HCT116 (cell line): ENCODE results near the gene HIGD1A. TPM values are rescaled to one million over a fixed set of nuclear protein-coding genes. Genes with fewer than 3 reads are reported as not detected.

Experiments
- ATAC-seq: fragments of 200-7000 bp; cut with Tn5 transposase; 2 replicates; pipeline ENCODE4 v1.9.1; 2020; ENCODE audit warnings: mild to moderate bottlenecking, moderate library complexity
- BruUV-seq: library from RNA; stranded (reverse); fragments of 400-500 nt; replicated peaks from 2 replicates; lab custom pipeline; 2021; lab: Mats Ljungman, UMichigan
- CTCF ChIA-PET: fragments of 300-600 bp; sonication (Branson Sonifier 250); formaldehyde crosslinking; loops from one replicate; lab custom pipeline; 2021; ENCODE audit warnings: antibody characterized with exemption; lab: Charles Lee
- POLR2A ChIA-PET: fragments of 300-600, 350-600 bp; sonication (Branson Sonifier 250); formaldehyde crosslinking; loops from one replicate; lab custom pipeline; 2021; ENCODE audit warnings: antibody characterized with exemption; lab: Charles Lee
- RAD21 ChIA-PET, 2 experiments: fragments of 300-600 bp; sonication (Branson Sonifier 250); formaldehyde crosslinking; loops; one replicate each; lab custom pipeline; 2023; ENCODE audit warnings: low total read pairs in 2 of 2; ENCODE audit not compliant: uncharacterized antibody in 2 of 2, unreplicated experiment in 2 of 2, low non-redundant PET in 1 of 2; lab: Charles Lee
- DNase-seq: peaks from one replicate; pipeline ENCODE4 v3.0.0-alpha.2; 2010; ENCODE audit warnings: low read depth, low spot score
- H2AFZ ChIP-seq: fragments of 200-600 bp; shearing (Covaris generic), sonication (generic); 2 replicates; pipeline ENCODE4 v1.6.1; 2017; ENCODE audit warnings: low read depth, mixed run types, mixed read lengths, antibody characterized with exemption, low read length; ENCODE audit not compliant: poor library complexity, severe bottlenecking
- H3K27ac ChIP-seq: 2 replicates; pipeline ENCODE4 v1.5.1; 2012; ENCODE audit warnings: low read depth, low read length
- H3K27me3 ChIP-seq: fragments of 200-600 bp; sonication (generic); 2 replicates; pipeline ENCODE4 v1.6.1; 2016; ENCODE audit warnings: mixed run types, low read length, mixed read lengths; ENCODE audit not compliant: insufficient read depth
- H3K36me3 ChIP-seq, 2 experiments: fragments of 200-500 bp in 1 of 2; fragments of 200-600 bp in 1 of 2; sonication (Bioruptor generic) in 1 of 2; sonication (generic) in 1 of 2; 2 replicates each; pipeline versions ENCODE4 v1.5.1 to v1.6.1; 2014 to 2016; ENCODE audit warnings: low read length in 2 of 2, inconsistent platforms in 1 of 2, mixed read lengths in 1 of 2, mixed run types in 1 of 2; ENCODE audit not compliant: insufficient read depth in 2 of 2, control insufficient read depth in 1 of 2
- H3K4me1 ChIP-seq, 2 experiments: fragments of 200-600 bp in 1 of 2; sonication (generic) in 1 of 2; 2 replicates each; pipeline versions ENCODE4 v1.5.1 to v1.6.1; 2012 to 2017; ENCODE audit warnings: low read length in 2 of 2, inconsistent platforms in 1 of 2, mild to moderate bottlenecking in 1 of 2, mixed read lengths in 1 of 2, mixed run types in 1 of 2, moderate library complexity in 1 of 2; ENCODE audit not compliant: insufficient read depth in 2 of 2, control insufficient read depth in 1 of 2
- H3K4me2 ChIP-seq: fragments of 200-600 bp; sonication (generic); 2 replicates; pipeline ENCODE4 v1.6.1; 2017; ENCODE audit warnings: mixed run types, low read length, mixed read lengths
- H3K4me3 ChIP-seq, 2 experiments: fragments of 200-600 bp in 1 of 2; sonication (generic) in 1 of 2; replicated peaks in 1 of 2; 2 replicates each; pipeline ENCODE4 v1.5.1; 2011 to 2016; ENCODE audit warnings: low read length in 2 of 2, control low read depth in 1 of 2, low read depth in 1 of 2, mild to moderate bottlenecking in 1 of 2, mixed read lengths in 1 of 2, mixed run types in 1 of 2
- H3K79me2 ChIP-seq: fragments of 200-600 bp; sonication (generic); 2 replicates; pipeline ENCODE4 v1.6.1; 2017; ENCODE audit warnings: mild to moderate bottlenecking, mixed run types, low read length, moderate library complexity, mixed read lengths; ENCODE audit not compliant: insufficient read depth
- H3K9ac ChIP-seq: fragments of 200-600 bp; sonication (generic); 2 replicates; pipeline ENCODE4 v1.6.1; 2016; ENCODE audit warnings: low read length, mixed read lengths
- H3K9me2 ChIP-seq: fragments of 200-600 bp; sonication (generic), shearing (Covaris generic); 2 replicates; pipeline ENCODE4 v1.6.1; 2017; ENCODE audit warnings: mixed run types, mild to moderate bottlenecking, moderate library complexity; ENCODE audit not compliant: insufficient read depth
- H3K9me3 ChIP-seq, 2 experiments: fragments of 200-500 bp in 1 of 2; fragments of 200-600 bp in 1 of 2; sonication (Bioruptor generic) in 1 of 2; sonication (generic) in 1 of 2; 2 replicates each; pipeline ENCODE4 v1.6.1; 2014 to 2017; ENCODE audit warnings: low read length in 2 of 2, mixed read lengths in 2 of 2, inconsistent platforms in 1 of 2, low read depth in 1 of 2, mild to moderate bottlenecking in 1 of 2, mixed run types in 1 of 2, moderate library complexity in 1 of 2; ENCODE audit not compliant: control insufficient read depth in 1 of 2, insufficient read depth in 1 of 2
- H4K20me1 ChIP-seq: fragments of 200-600 bp; sonication (generic), shearing (Covaris generic); 2 replicates; pipeline ENCODE4 v1.6.1; 2017; ENCODE audit warnings: mixed run types, mild to moderate bottlenecking, moderate library complexity; ENCODE audit not compliant: insufficient read depth
- ATF3 ChIP-seq: IDR thresholded peaks from 2 replicates; pipeline ENCODE4 v1.6.1; 2012
- CEBPB ChIP-seq: IDR thresholded peaks from 2 replicates; pipeline ENCODE4 v1.6.1; 2012; ENCODE audit warnings: low read depth
- CTCF ChIP-seq, 3 experiments: fragments of 200-600 bp in 1 of 3; sonication (generic) in 1 of 3; IDR thresholded peaks in 2 of 3; conservative IDR thresholded peaks in 1 of 3; 2 replicates each; pipeline ENCODE4 v1.5.1; 2012 to 2017; ENCODE audit warnings: low read depth in 2 of 3, low read length in 2 of 3, antibody characterized with exemption in 1 of 3, borderline replicate concordance in 1 of 3, control low read depth in 1 of 3, mild to moderate bottlenecking in 1 of 3, mixed read lengths in 1 of 3, mixed run types in 1 of 3, moderate library complexity in 1 of 3; ENCODE audit not compliant: insufficient read depth in 1 of 3
- EGR1 ChIP-seq: IDR thresholded peaks from 2 replicates; pipeline ENCODE4 v1.6.1; 2012; ENCODE audit warnings: low read depth
- ELF1 ChIP-seq: IDR thresholded peaks from 2 replicates; pipeline ENCODE4 v1.6.1; 2012; ENCODE audit warnings: low read depth, borderline replicate concordance
- EZH2 ChIP-seq: fragments of 200-600 bp; sonication (generic); IDR thresholded peaks from 2 replicates; pipeline ENCODE4 v1.6.1; 2017; ENCODE audit warnings: antibody characterized with exemption, mixed run types
- EZH2phosphoT487 ChIP-seq: fragments of 200-600 bp; IDR thresholded peaks from 2 replicates; pipeline ENCODE4 v1.6.1; 2018; ENCODE audit warnings: antibody characterized with exemption, borderline replicate concordance
- FOSL1 ChIP-seq: IDR thresholded peaks from 2 replicates; pipeline ENCODE4 v1.6.1; 2012; ENCODE audit warnings: low read depth
- JUND ChIP-seq: IDR thresholded peaks from 2 replicates; pipeline ENCODE4 v1.6.1; 2012
- MAX ChIP-seq: IDR thresholded peaks from 2 replicates; pipeline ENCODE4 v1.6.1; 2012
- POLR2A ChIP-seq: IDR thresholded peaks from 2 replicates; pipeline ENCODE4 v1.7.0; 2011; ENCODE audit warnings: borderline replicate concordance; ENCODE audit not compliant: insufficient read depth, insufficient read length; ENCODE audit errors: extremely low read depth
- POLR2AphosphoS5 ChIP-seq: IDR thresholded peaks from 2 replicates; pipeline ENCODE4 v1.6.1; 2011; ENCODE audit warnings: mild to moderate bottlenecking, low read depth, low read length, moderate library complexity
- REST ChIP-seq: IDR thresholded peaks from 2 replicates; pipeline ENCODE4 v1.6.1; 2012; ENCODE audit warnings: low read depth
- SIN3A ChIP-seq: IDR thresholded peaks from 2 replicates; pipeline ENCODE4 v1.6.1; 2012; ENCODE audit warnings: low read depth
- SP1 ChIP-seq: IDR thresholded peaks from 2 replicates; pipeline ENCODE4 v1.6.1; 2012; ENCODE audit warnings: low read depth
- ZNF274 ChIP-seq: fragments of 200-500 bp; sonication (Bioruptor generic); IDR thresholded peaks from 2 replicates; pipeline ENCODE4 v1.6.1; 2014; ENCODE audit warnings: mild to moderate bottlenecking, low read depth, low read length, inconsistent platforms
- intact Hi-C: fragments of 100-400 bp; cut with micrococcal nuclease; formaldehyde crosslinking; loops from 2 replicates; pipeline ENCODE4 v1.10.0; 2022
- total RNA-seq: library from RNA; stranded (reverse); gene quantifications from one replicate; pipeline ENCODE4 v1.2.1, GENCODE V29; 2021; ENCODE audit not compliant: unreplicated experiment
- TF ChIP-seq, protein P1 (sequence below): IDR thresholded peaks from 2 replicates; pipeline ENCODE4 v1.6.1; 2011; ENCODE audit warnings: mild to moderate bottlenecking, low read length, moderate library complexity; ENCODE audit not compliant: insufficient replicate concordance; ENCODE audit errors: extremely low read depth

HIGD1A gene
- total RNA-seq, 1 experiment from 2014 or later: 71.2 TPM

DNA sequence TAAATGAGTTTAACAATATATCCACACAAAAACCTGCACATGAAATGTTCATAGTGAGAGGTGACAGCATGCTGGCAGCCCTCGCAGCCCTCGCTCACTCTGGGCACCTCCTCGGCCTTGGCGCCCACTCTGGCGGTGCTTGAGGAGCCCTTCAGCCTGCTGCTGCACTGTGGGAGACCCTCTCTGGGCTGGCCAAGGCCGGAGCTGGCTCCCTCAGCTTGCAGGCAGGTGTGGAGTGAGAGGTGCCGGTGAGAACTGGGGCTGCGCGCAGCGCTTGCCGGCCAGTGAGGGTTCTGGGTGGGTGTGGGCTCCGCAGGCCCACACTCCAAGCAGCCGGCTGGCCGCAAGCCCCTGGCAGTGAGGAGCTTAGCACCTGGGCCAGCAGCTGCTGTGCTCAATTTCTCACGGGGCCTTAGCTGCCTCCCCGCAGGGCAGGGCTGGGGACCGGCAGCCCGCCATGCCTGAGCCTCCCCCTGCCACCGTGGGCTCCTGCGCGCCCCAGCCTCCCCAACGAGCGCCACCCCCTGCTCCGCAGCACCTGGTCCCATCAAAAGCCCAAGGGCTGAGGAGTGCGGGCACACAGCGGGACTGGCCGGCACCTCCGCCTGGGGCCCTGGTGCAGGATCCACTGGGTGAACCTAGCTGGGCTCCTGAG, 34.7 kb downstream of the HIGD1A start:
- no peak overlapping the region for H3K27ac ChIP-seq
- H3K79me2 ChIP-seq: no peaks in the 10 kb centered on the region
- no peak overlapping the region for H3K4me2 ChIP-seq
- H3K9me2 ChIP-seq: no peaks in the 10 kb centered on the region
- ChIA-PET CTCF (interaction anchor here (0.7 kb wide), 1 partner anchor 61 kb away, joined by 4 read pairs; no protein-coding TSS in a partner anchor), RAD21 (no interaction called here), POLR2A (no interaction called here)
- TF ChIP-seq ZNF274: no peak
- no peak for TF ChIP-seq ELF1
- TF ChIP-seq SP1: no peak
- no peak for TF ChIP-seq SIN3A
- TF ChIP-seq EGR1: no peak
- TF ChIP-seq CTCF (IDR thresholded peaks at IDR 0.05 in 2 of 3, conservative IDR thresholded peaks at IDR 0.05 in 1 of 3; ENCODE audit: borderline replicate concordance in 1 of 3, insufficient read depth in 1 of 3, low read depth in 2 of 3, low read length in 2 of 3): no peak
- no peak for TF ChIP-seq MAX
- TF ChIP-seq EZH2: no peak
- TF ChIP-seq POLR2AphosphoS5: no peak
- TF ChIP-seq FOSL1: no peak
- no peak for TF ChIP-seq JUND
- TF ChIP-seq, protein P1, sequence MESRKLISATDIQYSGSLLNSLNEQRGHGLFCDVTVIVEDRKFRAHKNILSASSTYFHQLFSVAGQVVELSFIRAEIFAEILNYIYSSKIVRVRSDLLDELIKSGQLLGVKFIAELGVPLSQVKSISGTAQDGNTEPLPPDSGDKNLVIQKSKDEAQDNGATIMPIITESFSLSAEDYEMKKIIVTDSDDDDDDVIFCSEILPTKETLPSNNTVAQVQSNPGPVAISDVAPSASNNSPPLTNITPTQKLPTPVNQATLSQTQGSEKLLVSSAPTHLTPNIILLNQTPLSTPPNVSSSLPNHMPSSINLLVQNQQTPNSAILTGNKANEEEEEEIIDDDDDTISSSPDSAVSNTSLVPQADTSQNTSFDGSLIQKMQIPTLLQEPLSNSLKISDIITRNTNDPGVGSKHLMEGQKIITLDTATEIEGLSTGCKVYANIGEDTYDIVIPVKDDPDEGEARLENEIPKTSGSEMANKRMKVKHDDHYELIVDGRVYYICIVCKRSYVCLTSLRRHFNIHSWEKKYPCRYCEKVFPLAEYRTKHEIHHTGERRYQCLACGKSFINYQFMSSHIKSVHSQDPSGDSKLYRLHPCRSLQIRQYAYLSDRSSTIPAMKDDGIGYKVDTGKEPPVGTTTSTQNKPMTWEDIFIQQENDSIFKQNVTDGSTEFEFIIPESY: no peak
- no peak for TF ChIP-seq EZH2phosphoT487
- TF ChIP-seq ATF3: no peak
- TF ChIP-seq REST: no peak
- no peak for TF ChIP-seq CEBPB
- TF ChIP-seq POLR2A: no peak
- no peak overlapping the region for H2AFZ ChIP-seq
- no peak overlapping the region for H3K9ac ChIP-seq
- intact Hi-C loops: no loop called here
- no peaks in the 10 kb centered on the region for H3K4me1 ChIP-seq
- no peaks in the 10 kb centered on the region for H4K20me1 ChIP-seq
- no peaks in the 10 kb centered on the region for H3K27me3 ChIP-seq
- no peak for DNase-seq
- no peaks in the 10 kb centered on the region for H3K9me3 ChIP-seq
- no peaks in the 10 kb centered on the region for H3K36me3 ChIP-seq
- BruUV-seq: no TSS peak
- no peak overlapping the region for H3K4me3 ChIP-seq
- ATAC-seq: no peak
